Mononuclear cell (primary cell): Measurements from ENCODE around the gene TENM3. TPM values are rescaled to one million over a fixed set of nuclear protein-coding genes. Genes with fewer than 3 reads are reported as not detected.

Experiments used
- H3K27me3 ChIP-seq: 2 replicates; pipeline ENCODE4 v1.6.0; 2011; ENCODE audit warnings: low read length, control low read depth; ENCODE audit not compliant: insufficient read depth
- H3K4me1 ChIP-seq: 2 replicates; pipeline ENCODE4 v1.5.1; 2011; ENCODE audit warnings: mild to moderate bottlenecking, low read length, control low read depth; ENCODE audit not compliant: insufficient read depth
- H3K4me3 ChIP-seq: 2 replicates; pipeline ENCODE4 v1.5.1; 2011; ENCODE audit warnings: mild to moderate bottlenecking, low read length, moderate library complexity
- H3K9me3 ChIP-seq: 2 replicates; pipeline ENCODE4 v1.5.1; 2011; ENCODE audit warnings: low read depth, mild to moderate bottlenecking, control low read depth, low read length
- total RNA-seq: library from RNA; depleted of rRNA; stranded (reverse); fragments of >200 nt; gene quantifications from one replicate; pipeline ENCODE4 v1.2.3, GENCODE V29; 2012

The TENM3 gene
- total RNA-seq, 1 donor: not detected

- H3K27me3 ChIP-seq: no peaks in the 10 kb centered on the region
- no peak overlapping the region for H3K4me3 ChIP-seq
- no peaks in the 10 kb centered on the region for H3K9me3 ChIP-seq
- H3K4me1 ChIP-seq: no peaks in the 10 kb centered on the region
Measured at GRCh38 chr4:182649698-182650477, 406.7 kb downstream of the TENM3 start.

GRCh38 chr4:182653596-182653995 lies 410.4 kb downstream of the TENM3 start:
- H3K9me3 ChIP-seq: no peaks in the 10 kb centered on the region
- H3K4me1 ChIP-seq: no peaks in the 10 kb centered on the region
- H3K27me3 ChIP-seq: no peaks in the 10 kb centered on the region
- no peak overlapping the region for H3K4me3 ChIP-seq

GRCh38 chr4:182655340-182655739 lies 412.1 kb downstream of the TENM3 start:
- Histone ChIP-seq H3K9me3 (no peaks in the 10 kb centered on the region), H3K27me3 (no peaks in the 10 kb centered on the region), H3K4me1 (no peaks in the 10 kb centered on the region), H3K4me3 (no peak overlapping the region)

GRCh38 chr4:182662551-182662950 lies 419.3 kb downstream of the TENM3 start:
- Histone ChIP-seq H3K4me1 (no peaks in the 10 kb centered on the region), H3K4me3 (no peak overlapping the region), H3K9me3 (no peaks in the 10 kb centered on the region), H3K27me3 (peaks cover 2% of the 10 kb centered on the region)

- H3K4me3 ChIP-seq: no peak overlapping the region
- no peaks in the 10 kb centered on the region for H3K27me3 ChIP-seq
- H3K9me3 ChIP-seq: no peaks in the 10 kb centered on the region
- no peaks in the 10 kb centered on the region for H3K4me1 ChIP-seq
Measured at GRCh38 chr4:182671231-182671630, 428.0 kb downstream of the TENM3 start.

GRCh38 chr4:182671749-182672148 lies 428.5 kb downstream of the TENM3 start:
- Histone ChIP-seq H3K27me3 (no peaks in the 10 kb centered on the region), H3K4me3 (no peak overlapping the region), H3K9me3 (no peaks in the 10 kb centered on the region), H3K4me1 (no peaks in the 10 kb centered on the region)

GRCh38 chr4:182678590-182678989 lies 435.4 kb downstream of the TENM3 start:
- no peaks in the 10 kb centered on the region for H3K27me3 ChIP-seq
- H3K9me3 ChIP-seq: no peaks in the 10 kb centered on the region
- H3K4me3 ChIP-seq: no peak overlapping the region
- H3K4me1 ChIP-seq: no peaks in the 10 kb centered on the region

GRCh38 chr4:182679533-182679932 lies 436.3 kb downstream of the TENM3 start:
- H3K27me3 ChIP-seq: no peaks in the 10 kb centered on the region
- no peak overlapping the region for H3K4me3 ChIP-seq
- no peaks in the 10 kb centered on the region for H3K9me3 ChIP-seq
- H3K4me1 ChIP-seq: no peaks in the 10 kb centered on the region

- H3K4me3 ChIP-seq: no peak overlapping the region
- no peaks in the 10 kb centered on the region for H3K27me3 ChIP-seq
- no peaks in the 10 kb centered on the region for H3K4me1 ChIP-seq
- no peaks in the 10 kb centered on the region for H3K9me3 ChIP-seq
Measured at GRCh38 chr4:182680234-182680653, 437.0 kb downstream of the TENM3 start.

- Histone ChIP-seq H3K4me1 (no peaks in the 10 kb centered on the region), H3K4me3 (no peak overlapping the region), H3K9me3 (no peaks in the 10 kb centered on the region), H3K27me3 (no peaks in the 10 kb centered on the region)
Measured at GRCh38 chr4:182683661-182684060, 440.5 kb downstream of the TENM3 start.

GRCh38 chr4:182684796-182685195 lies 441.6 kb downstream of the TENM3 start:
- no peaks in the 10 kb centered on the region for H3K9me3 ChIP-seq
- H3K4me3 ChIP-seq: no peak overlapping the region
- no peaks in the 10 kb centered on the region for H3K27me3 ChIP-seq
- no peaks in the 10 kb centered on the region for H3K4me1 ChIP-seq

- Histone ChIP-seq H3K27me3 (no peaks in the 10 kb centered on the region), H3K9me3 (no peaks in the 10 kb centered on the region), H3K4me3 (no peak overlapping the region), H3K4me1 (no peaks in the 10 kb centered on the region)
Measured at GRCh38 chr4:182688081-182688480, 444.9 kb downstream of the TENM3 start.

GRCh38 chr4:182694551-182694950 lies 451.3 kb downstream of the TENM3 start:
- H3K4me3 ChIP-seq: no peak overlapping the region
- no peaks in the 10 kb centered on the region for H3K4me1 ChIP-seq

GRCh38 chr4:182695009-182695408 lies 451.8 kb downstream of the TENM3 start:
- no peak overlapping the region for H3K4me3 ChIP-seq
- no peaks in the 10 kb centered on the region for H3K4me1 ChIP-seq
- H3K9me3 ChIP-seq: no peaks in the 10 kb centered on the region
- H3K27me3 ChIP-seq: no peaks in the 10 kb centered on the region

More at GRCh38 chr4:182694551-182694950, 451.3 kb downstream of the TENM3 start:
- no peaks in the 10 kb centered on the region for H3K9me3 ChIP-seq
- H3K27me3 ChIP-seq: no peaks in the 10 kb centered on the region

- Histone ChIP-seq H3K27me3 (no peaks in the 10 kb centered on the region), H3K4me1 (no peaks in the 10 kb centered on the region), H3K9me3 (no peaks in the 10 kb centered on the region), H3K4me3 (no peak overlapping the region)
Measured at GRCh38 chr4:182695842-182696241, 452.6 kb downstream of the TENM3 start.

GRCh38 chr4:182697094-182697493 lies 453.9 kb downstream of the TENM3 start:
- Histone ChIP-seq H3K9me3 (no peaks in the 10 kb centered on the region), H3K4me3 (no peak overlapping the region), H3K27me3 (no peaks in the 10 kb centered on the region), H3K4me1 (no peaks in the 10 kb centered on the region)
